Endodermal cell (in vitro differentiated cells): ENCODE measurements around the gene SGCD. TPM values are rescaled to one million over a fixed set of nuclear protein-coding genes. Genes with fewer than 3 reads are reported as not detected.

Source experiments
- DNase-seq: peaks from one replicate; pipeline ENCODE4 v3.0.0-alpha.2; 2017
- H3K27ac ChIP-seq: 2 replicates; pipeline ENCODE4 v1.5.1; 2013; ENCODE audit warnings: mild to moderate bottlenecking, low read depth, low read length, moderate library complexity
- H3K27me3 ChIP-seq: 2 replicates; pipeline ENCODE4 v1.6.1; 2013; ENCODE audit warnings: mild to moderate bottlenecking, low read length, moderate library complexity; ENCODE audit not compliant: insufficient read depth, control insufficient read depth, poor library complexity, severe bottlenecking
- H3K36me3 ChIP-seq: 2 replicates; pipeline ENCODE4 v1.7.0; 2013; ENCODE audit warnings: mild to moderate bottlenecking, low read length, moderate library complexity; ENCODE audit not compliant: control insufficient read depth, insufficient read depth
- H3K4me1 ChIP-seq: one replicate; pipeline ENCODE4 v1.7.0; 2013; ENCODE audit warnings: low read length; ENCODE audit not compliant: control insufficient read depth, insufficient read depth
- H3K4me3 ChIP-seq: 2 replicates; pipeline ENCODE4 v1.5.1; 2013; ENCODE audit warnings: mild to moderate bottlenecking, low read length, moderate library complexity
- H3K9ac ChIP-seq: 2 replicates; pipeline ENCODE4 v1.6.1; 2013; ENCODE audit warnings: mild to moderate bottlenecking, low read length, moderate library complexity; ENCODE audit not compliant: poor library complexity, severe bottlenecking; ENCODE audit errors: extremely low read depth
- H3K9me3 ChIP-seq: 2 replicates; pipeline ENCODE4 v1.6.1; 2013; ENCODE audit warnings: mild to moderate bottlenecking, low read length, moderate library complexity; ENCODE audit not compliant: control insufficient read depth
- H3K27ac Mint-ChIP-seq: 2 replicates; pipeline ENCODE4 v1.8.0; 2020; ENCODE audit warnings: mixed read lengths
- H3K27me3 Mint-ChIP-seq: 2 replicates; pipeline ENCODE4 v1.8.0; 2021; ENCODE audit warnings: mild to moderate bottlenecking, mixed read lengths; ENCODE audit not compliant: insufficient read depth
- H3K36me3 Mint-ChIP-seq: 2 replicates; pipeline ENCODE4 v1.8.0; 2020; ENCODE audit warnings: low read depth, mixed read lengths
- H3K4me1 Mint-ChIP-seq: 2 replicates; pipeline ENCODE4 v1.8.0; 2020; ENCODE audit warnings: mixed read lengths
- H3K4me3 Mint-ChIP-seq: 2 replicates; pipeline ENCODE4 v1.8.0; 2020; ENCODE audit warnings: mild to moderate bottlenecking, moderate library complexity, mixed read lengths
- H3K9me3 Mint-ChIP-seq: 2 replicates; pipeline ENCODE4 v1.8.0; 2020; ENCODE audit warnings: mild to moderate bottlenecking, mixed read lengths
- CTCF ChIP-seq: fragments of 200-600 bp; sonication (generic); conservative IDR thresholded peaks from 2 replicates; pipeline ENCODE4 v1.5.0; 2021; ENCODE audit warnings: antibody characterized with exemption, mild to moderate bottlenecking
- WGBS, 2 experiments: methylation state at CpG; one replicate each; pipeline versions ENCODE4 v1.1.5 to v1.1.7; 2013; ENCODE audit warnings: missing lambda C conversion rate in 2 of 2, mixed read lengths in 1 of 2; ENCODE audit not compliant: insufficient coverage in 1 of 2, insufficient read length in 1 of 2; 5-methylcytosine and 5-hydroxymethylcytosine counted together
- total RNA-seq, 2 donors: library from RNA; stranded (reverse); fragmentation: NEBNext Ultra II Directional in 1 of 2; extraction: Animal tissue kit (Norgen Biotek cat#: 25700) in 1 of 2; gene quantifications; 2 replicates in 1 of 2; 3 replicates in 1 of 2; pipeline ENCODE4 v1.2.1, GENCODE V29; 2021

SGCD gene
- total RNA-seq, 2 donors from 2014 or later = 0.04 to 0.42 TPM

- 95 to 98% methylated on average over 6 to 8 of the region's 8 CpGs for WGBS, 2 experiments
- no peak overlapping the region for H3K27ac Mint-ChIP-seq
- no peak overlapping the region for H3K4me3 ChIP-seq
- no peaks in the 10 kb centered on the region for H3K36me3 Mint-ChIP-seq
- H3K4me3 Mint-ChIP-seq = no peak overlapping the region
- peaks cover 9% of the 10 kb centered on the region for H3K27me3 ChIP-seq
- no peak for TF ChIP-seq CTCF
- no peak for DNase-seq
- no peaks in the 10 kb centered on the region for H3K4me1 ChIP-seq
- peak overlapping the region; percentile 84 for H3K27ac ChIP-seq
- H3K9me3 ChIP-seq = no peaks in the 10 kb centered on the region
- H3K9ac ChIP-seq = no peak overlapping the region
- peaks cover 6% of the 10 kb centered on the region for H3K27me3 Mint-ChIP-seq
- H3K9me3 Mint-ChIP-seq = no peaks in the 10 kb centered on the region
- peaks cover 12% of the 10 kb centered on the region for H3K4me1 Mint-ChIP-seq
- no peaks in the 10 kb centered on the region for H3K36me3 ChIP-seq
Measured at GRCh38 chr5:156687514-156687913, 360.6 kb downstream of the SGCD start.

- peaks cover 9% of the 10 kb centered on the region for H3K27me3 ChIP-seq
- H3K4me3 ChIP-seq = no peak overlapping the region
- Mint-ChIP-seq H3K4me1 (peaks cover 8% of the 10 kb centered on the region), H3K27me3 (peaks cover 6% of the 10 kb centered on the region), H3K27ac (no peak overlapping the region), H3K9me3 (no peaks in the 10 kb centered on the region), H3K4me3 (no peak overlapping the region), H3K36me3 (no peaks in the 10 kb centered on the region)
- 86 to 97% methylated on average over 1 to 2 of the region's 2 CpGs for WGBS, 2 experiments
- H3K4me1 ChIP-seq = no peaks in the 10 kb centered on the region
- no peak for TF ChIP-seq CTCF
- no peaks in the 10 kb centered on the region for H3K36me3 ChIP-seq
- no peak for DNase-seq
- no peaks in the 10 kb centered on the region for H3K9me3 ChIP-seq
- no peak overlapping the region for H3K9ac ChIP-seq
- no peak overlapping the region for H3K27ac ChIP-seq
Measured at GRCh38 chr5:156691572-156691971, 364.6 kb downstream of the SGCD start.

- WGBS, 2 experiments = 80% methylated on average over 1 of the region's 1 CpG; no CpG with 5 or more reads in 1 of the 2 experiments
- H3K4me3 Mint-ChIP-seq = no peak overlapping the region
- no peak overlapping the region for H3K4me3 ChIP-seq
- TF ChIP-seq CTCF = no peak
- no peaks in the 10 kb centered on the region for H3K9me3 Mint-ChIP-seq
- H3K27ac Mint-ChIP-seq = no peak overlapping the region
- H3K4me1 ChIP-seq = no peaks in the 10 kb centered on the region
- H3K9me3 ChIP-seq = no peaks in the 10 kb centered on the region
- no peaks in the 10 kb centered on the region for H3K27me3 ChIP-seq
- no peaks in the 10 kb centered on the region for H3K36me3 ChIP-seq
- H3K27me3 Mint-ChIP-seq = no peaks in the 10 kb centered on the region
- H3K36me3 Mint-ChIP-seq = no peaks in the 10 kb centered on the region
- peaks cover 8% of the 10 kb centered on the region for H3K4me1 Mint-ChIP-seq
- no peak overlapping the region for H3K9ac ChIP-seq
- DNase-seq = no peak
- no peak overlapping the region for H3K27ac ChIP-seq
Measured at GRCh38 chr5:156693113-156693512, 366.1 kb downstream of the SGCD start.
